Measurements from ENCODE around the gene QPRT.

Gene QPRT

GRCh38 chr16:29673501-29673900 lies 5.5 kb upstream of the QPRT start:
- H3K27me3 ChIP-seq (ENCODE audit: control insufficient read depth in 1 of 2, insufficient read depth in 2 of 2, low read length in 2 of 2), result no peaks in the 10 kb centered on the region
- H3K9ac ChIP-seq (ENCODE audit: low read depth in 1 of 2, low read length in 2 of 2), result no peak overlapping the region
- no peak overlapping the region for H3K27ac ChIP-seq (ENCODE audit: low read depth, low read length)
- H3K9me3 ChIP-seq (ENCODE audit: control insufficient read depth in 1 of 2, low read length in 2 of 2), result no peaks in the 10 kb centered on the region
- H3K36me3 ChIP-seq (ENCODE audit: control insufficient read depth in 1 of 2, insufficient read depth in 2 of 2, low read length in 2 of 2), result no peaks in the 10 kb centered on the region
- H3K4me1 ChIP-seq (ENCODE audit: control insufficient read depth in 1 of 2, insufficient read depth in 2 of 2, low read length in 2 of 2), result peaks cover 6 to 7% of the 10 kb centered on the region in 2 donors
- no peak overlapping the region for H3K4me3 ChIP-seq (ENCODE audit: low read depth in 1 of 2, low read length in 2 of 2)

GRCh38 chr16:29674188-29674587 lies 4.8 kb upstream of the QPRT start:
- Histone ChIP-seq H3K4me1 (ENCODE audit: control insufficient read depth in 1 of 2, insufficient read depth in 2 of 2, low read length in 2 of 2) (peaks cover 9 to 14% of the 10 kb centered on the region in 2 donors), H3K27me3 (ENCODE audit: control insufficient read depth in 1 of 2, insufficient read depth in 2 of 2, low read length in 2 of 2) (no peaks in the 10 kb centered on the region), H3K27ac (ENCODE audit: low read depth, low read length) (no peak overlapping the region), H3K36me3 (ENCODE audit: control insufficient read depth in 1 of 2, insufficient read depth in 2 of 2, low read length in 2 of 2) (no peaks in the 10 kb centered on the region), H3K4me3 (ENCODE audit: low read depth in 1 of 2, low read length in 2 of 2) (no peak overlapping the region), H3K9me3 (ENCODE audit: control insufficient read depth in 1 of 2, low read length in 2 of 2) (no peaks in the 10 kb centered on the region), H3K9ac (ENCODE audit: low read depth in 1 of 2, low read length in 2 of 2) (no peak overlapping the region)

GRCh38 chr16:29675811-29676643 lies 3.0 kb upstream of the QPRT start:
- no peak overlapping the region for H3K9ac ChIP-seq (ENCODE audit: low read depth in 1 of 2, low read length in 2 of 2)
- peaks cover 15 to 19% of the 10 kb centered on the region in 2 donors for H3K4me1 ChIP-seq (ENCODE audit: control insufficient read depth in 1 of 2, insufficient read depth in 2 of 2, low read length in 2 of 2)
- H3K27me3 ChIP-seq (ENCODE audit: control insufficient read depth in 1 of 2, insufficient read depth in 2 of 2, low read length in 2 of 2), result no peaks in the 10 kb centered on the region
- no peaks in the 10 kb centered on the region for H3K9me3 ChIP-seq (ENCODE audit: control insufficient read depth in 1 of 2, low read length in 2 of 2)
- no peak overlapping the region for H3K27ac ChIP-seq (ENCODE audit: low read depth, low read length)
- H3K4me3 ChIP-seq (ENCODE audit: low read depth in 1 of 2, low read length in 2 of 2), result no peak overlapping the region
- H3K36me3 ChIP-seq (ENCODE audit: control insufficient read depth in 1 of 2, insufficient read depth in 2 of 2, low read length in 2 of 2), result no peaks in the 10 kb centered on the region

- Histone ChIP-seq H3K9me3 (ENCODE audit: control insufficient read depth in 1 of 2, low read length in 2 of 2) (no peaks in the 10 kb centered on the region), H3K27ac (ENCODE audit: low read depth, low read length) (no peak overlapping the region), H3K4me3 (ENCODE audit: low read depth in 1 of 2, low read length in 2 of 2) (no peak overlapping the region), H3K27me3 (ENCODE audit: control insufficient read depth in 1 of 2, insufficient read depth in 2 of 2, low read length in 2 of 2) (no peaks in the 10 kb centered on the region), H3K9ac (ENCODE audit: low read depth in 1 of 2, low read length in 2 of 2) (no peak overlapping the region), H3K36me3 (ENCODE audit: control insufficient read depth in 1 of 2, insufficient read depth in 2 of 2, low read length in 2 of 2) (no peaks in the 10 kb centered on the region), H3K4me1 (ENCODE audit: control insufficient read depth in 1 of 2, insufficient read depth in 2 of 2, low read length in 2 of 2) (peaks cover 15 to 19% of the 10 kb centered on the region in 2 donors)
Measured at GRCh38 chr16:29676989-29677785, 1.8 kb upstream of the QPRT start.

GRCh38 chr16:29680180-29680598 lies 1.2 kb downstream of the QPRT start:
- no peaks in the 10 kb centered on the region for H3K9me3 ChIP-seq (ENCODE audit: control insufficient read depth in 1 of 2, low read length in 2 of 2)
- H3K27me3 ChIP-seq (ENCODE audit: control insufficient read depth in 1 of 2, insufficient read depth in 2 of 2, low read length in 2 of 2), result no peaks in the 10 kb centered on the region
- peak overlapping the region; percentile 21 to 75 for H3K4me3 ChIP-seq (ENCODE audit: low read depth in 1 of 2, low read length in 2 of 2)
- peaks cover 0 to 3% of the 10 kb centered on the region in 2 donors for H3K36me3 ChIP-seq (ENCODE audit: control insufficient read depth in 1 of 2, insufficient read depth in 2 of 2, low read length in 2 of 2)
- H3K4me1 ChIP-seq (ENCODE audit: control insufficient read depth in 1 of 2, insufficient read depth in 2 of 2, low read length in 2 of 2), result peaks cover 8 to 11% of the 10 kb centered on the region in 2 donors
- peak overlapping the region; percentile 26 to 61 for H3K9ac ChIP-seq (ENCODE audit: low read depth in 1 of 2, low read length in 2 of 2)
- no peak overlapping the region for H3K27ac ChIP-seq (ENCODE audit: low read depth, low read length)

- Histone ChIP-seq H3K9me3 (ENCODE audit: control insufficient read depth in 1 of 2, low read length in 2 of 2) (no peaks in the 10 kb centered on the region), H3K36me3 (ENCODE audit: control insufficient read depth in 1 of 2, insufficient read depth in 2 of 2, low read length in 2 of 2) (peaks cover 0 to 3% of the 10 kb centered on the region in 2 donors), H3K4me1 (ENCODE audit: control insufficient read depth in 1 of 2, insufficient read depth in 2 of 2, low read length in 2 of 2) (peaks cover 8 to 11% of the 10 kb centered on the region in 2 donors), H3K4me3 (ENCODE audit: low read depth in 1 of 2, low read length in 2 of 2) (no peak overlapping the region), H3K27me3 (ENCODE audit: control insufficient read depth in 1 of 2, insufficient read depth in 2 of 2, low read length in 2 of 2) (no peaks in the 10 kb centered on the region), H3K27ac (ENCODE audit: low read depth, low read length) (no peak overlapping the region), H3K9ac (ENCODE audit: low read depth in 1 of 2, low read length in 2 of 2) (no peak overlapping the region)
Measured at GRCh38 chr16:29683543-29684090, 4.6 kb downstream of the QPRT start.

- Histone ChIP-seq H3K4me1 (ENCODE audit: control insufficient read depth in 1 of 2, insufficient read depth in 2 of 2, low read length in 2 of 2) (peaks cover 0 to 6% of the 10 kb centered on the region in 2 donors), H3K9ac (ENCODE audit: low read depth in 1 of 2, low read length in 2 of 2) (no peak overlapping the region), H3K9me3 (ENCODE audit: control insufficient read depth in 1 of 2, low read length in 2 of 2) (no peaks in the 10 kb centered on the region), H3K27ac (ENCODE audit: low read depth, low read length) (no peak overlapping the region), H3K4me3 (ENCODE audit: low read depth in 1 of 2, low read length in 2 of 2) (no peak overlapping the region), H3K36me3 (ENCODE audit: control insufficient read depth in 1 of 2, insufficient read depth in 2 of 2, low read length in 2 of 2) (peaks cover 0 to 3% of the 10 kb centered on the region in 2 donors), H3K27me3 (ENCODE audit: control insufficient read depth in 1 of 2, insufficient read depth in 2 of 2, low read length in 2 of 2) (no peaks in the 10 kb centered on the region)
Measured at GRCh38 chr16:29684679-29685078, 5.7 kb downstream of the QPRT start.

GRCh38 chr16:29686740-29687332 lies 7.9 kb downstream of the QPRT start:
- Histone ChIP-seq H3K27me3 (ENCODE audit: control insufficient read depth in 1 of 2, insufficient read depth in 2 of 2, low read length in 2 of 2) (no peaks in the 10 kb centered on the region), H3K4me3 (ENCODE audit: low read depth in 1 of 2, low read length in 2 of 2) (no peak overlapping the region), H3K27ac (ENCODE audit: low read depth, low read length) (no peak overlapping the region), H3K9me3 (ENCODE audit: control insufficient read depth in 1 of 2, low read length in 2 of 2) (no peaks in the 10 kb centered on the region), H3K9ac (ENCODE audit: low read depth in 1 of 2, low read length in 2 of 2) (no peak overlapping the region), H3K4me1 (ENCODE audit: control insufficient read depth in 1 of 2, insufficient read depth in 2 of 2, low read length in 2 of 2) (no peaks in the 10 kb centered on the region), H3K36me3 (ENCODE audit: control insufficient read depth in 1 of 2, insufficient read depth in 2 of 2, low read length in 2 of 2) (peaks cover 0 to 3% of the 10 kb centered on the region in 2 donors)

GRCh38 chr16:29687755-29688154 lies 8.8 kb downstream of the QPRT start:
- no peak overlapping the region for H3K9ac ChIP-seq (ENCODE audit: low read depth in 1 of 2, low read length in 2 of 2)
- peaks cover 0 to 3% of the 10 kb centered on the region in 2 donors for H3K36me3 ChIP-seq (ENCODE audit: control insufficient read depth in 1 of 2, insufficient read depth in 2 of 2, low read length in 2 of 2)
- no peaks in the 10 kb centered on the region for H3K9me3 ChIP-seq (ENCODE audit: control insufficient read depth in 1 of 2, low read length in 2 of 2)
- H3K4me1 ChIP-seq (ENCODE audit: control insufficient read depth in 1 of 2, insufficient read depth in 2 of 2, low read length in 2 of 2), result no peaks in the 10 kb centered on the region
- H3K27me3 ChIP-seq (ENCODE audit: control insufficient read depth in 1 of 2, insufficient read depth in 2 of 2, low read length in 2 of 2), result no peaks in the 10 kb centered on the region
- H3K4me3 ChIP-seq (ENCODE audit: low read depth in 1 of 2, low read length in 2 of 2), result no peak overlapping the region
- H3K27ac ChIP-seq (ENCODE audit: low read depth, low read length), result no peak overlapping the region
